ENCODE results near the gene ZP3. TPM values are rescaled to one million over a fixed set of nuclear protein-coding genes. Genes with fewer than 3 reads are reported as not detected.

Gene ZP3
- total and polyA plus RNA-seq, 4 donors, result 0.25 to 0.47 (median 0.44) TPM

GRCh38 chr7:76408121-76408560 lies 16.6 kb upstream of the ZP3 start:
- no peaks in the 10 kb centered on the region for H3K36me3 ChIP-seq (ENCODE audit: control insufficient read depth in 4 of 4, insufficient read depth in 3 of 4, low read depth in 1 of 4, low read length in 3 of 4)
- DNase-seq (ENCODE audit: low spot score), result no peak
- H3K27ac ChIP-seq (ENCODE audit: low read depth in 1 of 2, low read length in 2 of 2), result no peak overlapping the region
- H3K4me1 ChIP-seq (ENCODE audit: control insufficient read depth in 4 of 4, insufficient read depth in 4 of 4, low read length in 3 of 4), result no peaks in the 10 kb centered on the region
- H3K4me3 ChIP-seq (ENCODE audit: low read depth in 1 of 3, low read length in 3 of 3), result no peak overlapping the region
- no peak overlapping the region for H3K9ac ChIP-seq (ENCODE audit: low read depth in 1 of 2, low read length in 2 of 2)
- no peak for TF ChIP-seq RXRA (IDR thresholded peaks at IDR 0.05)
- TF ChIP-seq SP1 (IDR thresholded peaks at IDR 0.05), result no peak
- TF ChIP-seq JUND (IDR thresholded peaks at IDR 0.05), result no peak
- TF ChIP-seq GABPA (IDR thresholded peaks at IDR 0.05 in 1 of 2, conservative IDR thresholded peaks at IDR 0.05 in 1 of 2), result no peak
- no peak for TF ChIP-seq HNF4G (IDR thresholded peaks at IDR 0.05)
- no peak for TF ChIP-seq FOXA1 (IDR thresholded peaks at IDR 0.05)
- TF ChIP-seq TAF1 (conservative IDR thresholded peaks at IDR 0.05), result no peak
- TF ChIP-seq HNF4A (conservative IDR thresholded peaks at IDR 0.05), result no peak
- TF ChIP-seq CTCF (IDR thresholded peaks at IDR 0.05; ENCODE audit: low read depth, low read length, missing input control), result no peak
- TF ChIP-seq, protein P1, sequence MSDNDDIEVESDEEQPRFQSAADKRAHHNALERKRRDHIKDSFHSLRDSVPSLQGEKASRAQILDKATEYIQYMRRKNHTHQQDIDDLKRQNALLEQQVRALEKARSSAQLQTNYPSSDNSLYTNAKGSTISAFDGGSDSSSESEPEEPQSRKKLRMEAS (IDR thresholded peaks at IDR 0.05), result no peak
- TF ChIP-seq EGR1 (IDR thresholded peaks at IDR 0.05; ENCODE audit: low read depth in 2 of 2), result no peak
- TF ChIP-seq, protein P2, sequence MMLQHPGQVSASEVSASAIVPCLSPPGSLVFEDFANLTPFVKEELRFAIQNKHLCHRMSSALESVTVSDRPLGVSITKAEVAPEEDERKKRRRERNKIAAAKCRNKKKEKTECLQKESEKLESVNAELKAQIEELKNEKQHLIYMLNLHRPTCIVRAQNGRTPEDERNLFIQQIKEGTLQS (IDR thresholded peaks at IDR 0.05), result no peak
- no peak for TF ChIP-seq YY1 (IDR thresholded peaks at IDR 0.05)
- no peak for TF ChIP-seq RAD21 (IDR thresholded peaks at IDR 0.05)
- TF ChIP-seq NR2F2 (IDR thresholded peaks at IDR 0.05), result no peak
- TF ChIP-seq ZBTB33 (IDR thresholded peaks at IDR 0.05), result no peak
- TF ChIP-seq, protein P3, sequence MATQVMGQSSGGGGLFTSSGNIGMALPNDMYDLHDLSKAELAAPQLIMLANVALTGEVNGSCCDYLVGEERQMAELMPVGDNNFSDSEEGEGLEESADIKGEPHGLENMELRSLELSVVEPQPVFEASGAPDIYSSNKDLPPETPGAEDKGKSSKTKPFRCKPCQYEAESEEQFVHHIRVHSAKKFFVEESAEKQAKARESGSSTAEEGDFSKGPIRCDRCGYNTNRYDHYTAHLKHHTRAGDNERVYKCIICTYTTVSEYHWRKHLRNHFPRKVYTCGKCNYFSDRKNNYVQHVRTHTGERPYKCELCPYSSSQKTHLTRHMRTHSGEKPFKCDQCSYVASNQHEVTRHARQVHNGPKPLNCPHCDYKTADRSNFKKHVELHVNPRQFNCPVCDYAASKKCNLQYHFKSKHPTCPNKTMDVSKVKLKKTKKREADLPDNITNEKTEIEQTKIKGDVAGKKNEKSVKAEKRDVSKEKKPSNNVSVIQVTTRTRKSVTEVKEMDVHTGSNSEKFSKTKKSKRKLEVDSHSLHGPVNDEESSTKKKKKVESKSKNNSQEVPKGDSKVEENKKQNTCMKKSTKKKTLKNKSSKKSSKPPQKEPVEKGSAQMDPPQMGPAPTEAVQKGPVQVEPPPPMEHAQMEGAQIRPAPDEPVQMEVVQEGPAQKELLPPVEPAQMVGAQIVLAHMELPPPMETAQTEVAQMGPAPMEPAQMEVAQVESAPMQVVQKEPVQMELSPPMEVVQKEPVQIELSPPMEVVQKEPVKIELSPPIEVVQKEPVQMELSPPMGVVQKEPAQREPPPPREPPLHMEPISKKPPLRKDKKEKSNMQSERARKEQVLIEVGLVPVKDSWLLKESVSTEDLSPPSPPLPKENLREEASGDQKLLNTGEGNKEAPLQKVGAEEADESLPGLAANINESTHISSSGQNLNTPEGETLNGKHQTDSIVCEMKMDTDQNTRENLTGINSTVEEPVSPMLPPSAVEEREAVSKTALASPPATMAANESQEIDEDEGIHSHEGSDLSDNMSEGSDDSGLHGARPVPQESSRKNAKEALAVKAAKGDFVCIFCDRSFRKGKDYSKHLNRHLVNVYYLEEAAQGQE (IDR thresholded peaks at IDR 0.05), result no peak
- TF ChIP-seq FOXA2 (IDR thresholded peaks at IDR 0.05), result no peak
- no peaks in the 10 kb centered on the region for H3K9me3 ChIP-seq (ENCODE audit: control insufficient read depth in 4 of 4, low read length in 3 of 4)
- no peaks in the 10 kb centered on the region for H3K27me3 ChIP-seq (ENCODE audit: control insufficient read depth in 4 of 4, insufficient read depth in 4 of 4, low read length in 3 of 4)
